H54 (cell line): Measurements from ENCODE around the gene SNAI1.
"Not testable (repeated sequence)": the region's sequence is repeated elsewhere in the genome, so short reads cannot be mapped to it uniquely, and the experiment has no call there.

Source experiments
- DNase-seq: peaks from one replicate; pipeline ENCODE4 v3.0.0; 2011; ENCODE audit warnings: low spot score, mixed read lengths; ENCODE audit not compliant: insufficient read length
- FAIRE-seq: peaks from 3 replicates; lab custom pipeline; 2011; peaks lifted over from hg19 to GRCh38; lab: Jason Lieb, UNC
- POLR2A ChIP-seq: IDR thresholded peaks from 2 replicates; pipeline ENCODE4 v1.6.1; 2011; ENCODE audit warnings: low read depth, mild to moderate bottlenecking, low read length

The SNAI1 gene

DNA sequence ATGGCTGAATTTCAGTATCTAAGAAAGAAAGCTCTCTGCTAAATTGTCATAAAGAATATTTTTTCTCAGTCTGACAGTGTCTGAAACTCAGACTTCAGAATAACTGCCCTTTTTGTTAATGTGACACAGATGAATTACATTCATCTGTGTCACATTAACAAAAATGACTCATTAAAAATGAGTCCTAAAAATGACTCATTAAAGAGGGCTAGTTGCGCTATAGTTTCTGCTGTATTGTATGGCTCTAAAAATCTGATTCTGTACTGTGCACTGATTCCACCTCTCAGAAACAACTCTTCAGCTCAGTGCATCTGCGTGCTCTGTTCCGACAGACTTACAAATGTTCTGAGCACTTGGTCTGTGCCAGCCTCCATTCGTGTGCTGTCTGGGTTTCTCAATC lies 31.6 kb upstream of the SNAI1 start:
- no peak for FAIRE-seq
- no peak for TF ChIP-seq POLR2A

DNA sequence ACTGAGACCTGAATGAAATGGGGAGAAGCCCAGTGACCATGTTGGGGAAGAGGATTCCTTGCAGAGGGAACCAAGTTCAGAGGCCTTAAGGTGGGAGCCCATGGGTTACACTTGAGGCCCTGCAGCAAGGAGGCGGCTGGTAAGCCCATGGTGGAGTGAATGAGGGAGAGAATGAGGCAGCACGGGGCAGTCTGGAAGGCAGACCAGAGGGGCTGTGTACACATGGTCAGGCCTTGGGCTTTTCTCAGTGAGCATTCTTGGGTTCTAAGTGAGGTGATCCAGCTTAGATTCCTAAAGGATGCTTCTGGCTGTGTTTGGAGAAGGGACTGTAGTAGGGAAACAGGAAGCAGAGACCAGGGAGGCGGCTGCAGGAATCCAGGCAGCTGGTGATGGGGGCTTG lies 27.6 kb upstream of the SNAI1 start:
- no peak for TF ChIP-seq POLR2A
- DNase-seq (no peak), FAIRE-seq (no peak)

More for the DNA sequence above, 31.6 kb upstream of the SNAI1 start:
- DNase-seq: no peak

GRCh38 chr20:49955830-49956396 lies 26.9 kb upstream of the SNAI1 start:
- not testable (repeated sequence) for DNase-seq, FAIRE-seq

- FAIRE-seq: no peak
These were observed 26.1 kb upstream of the SNAI1 start for GRCh38 chr20:49956689-49957088.

GRCh38 chr20:49957089-49957938 lies 25.5 kb upstream of the SNAI1 start:
- FAIRE-seq, DNase-seq: not testable (repeated sequence)

More at GRCh38 chr20:49956689-49957088, 26.1 kb upstream of the SNAI1 start:
- TF ChIP-seq POLR2A: no peak
- DNase-seq: no peak

DNA sequence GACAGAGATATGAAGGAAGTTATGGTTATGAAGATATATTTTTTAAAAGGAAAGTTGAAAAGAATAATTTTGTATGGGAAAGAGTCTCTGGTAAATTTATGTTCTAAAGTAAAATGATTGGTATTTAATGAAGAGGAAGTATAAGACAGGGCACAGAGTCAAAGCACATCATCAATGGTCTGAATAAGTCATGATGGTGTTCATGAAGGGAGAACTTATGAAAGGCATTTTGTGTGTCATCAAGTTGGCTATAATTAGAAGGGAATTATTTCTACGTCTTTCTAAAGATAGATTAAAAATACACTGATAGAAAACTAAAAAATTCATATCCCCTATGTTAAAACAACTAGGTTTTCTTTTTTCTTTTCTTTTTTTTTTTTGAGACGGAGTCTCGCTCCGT lies 21.4 kb upstream of the SNAI1 start:
- TF ChIP-seq POLR2A: no peak
- FAIRE-seq (no peak), DNase-seq (no peak)

GRCh38 chr20:49964964-49965780 lies 17.6 kb upstream of the SNAI1 start:
- TF ChIP-seq POLR2A: no peak
- FAIRE-seq (no peak), DNase-seq (peak; percentile 64)

DNA sequence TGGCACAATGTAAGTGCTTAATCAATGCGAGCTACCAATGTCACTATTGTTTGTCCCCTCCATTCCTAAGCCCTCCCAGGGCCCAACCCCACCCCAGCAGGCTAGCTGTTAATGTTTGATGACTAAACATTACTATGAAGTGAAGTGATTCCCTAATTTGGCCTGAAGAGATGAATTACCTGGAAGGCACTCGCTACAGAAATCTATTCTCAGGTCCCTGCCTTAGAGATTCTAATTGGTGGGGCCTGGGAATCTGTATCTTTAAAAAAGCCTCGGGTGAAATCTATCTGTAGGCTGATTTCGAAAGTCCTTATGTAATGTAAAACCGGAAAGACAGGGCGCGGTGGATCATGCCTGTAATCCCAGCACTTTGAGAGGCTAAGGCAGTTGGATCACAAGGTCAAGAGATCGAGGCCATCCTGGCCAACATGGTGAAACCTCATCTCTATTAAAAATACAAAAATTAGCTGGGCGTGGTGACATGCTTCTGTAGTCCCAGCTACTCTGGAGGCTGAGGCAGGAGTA lies 16.9 kb upstream of the SNAI1 start:
- FAIRE-seq: no peak
- DNase-seq: no peak
- no peak for TF ChIP-seq POLR2A

DNA sequence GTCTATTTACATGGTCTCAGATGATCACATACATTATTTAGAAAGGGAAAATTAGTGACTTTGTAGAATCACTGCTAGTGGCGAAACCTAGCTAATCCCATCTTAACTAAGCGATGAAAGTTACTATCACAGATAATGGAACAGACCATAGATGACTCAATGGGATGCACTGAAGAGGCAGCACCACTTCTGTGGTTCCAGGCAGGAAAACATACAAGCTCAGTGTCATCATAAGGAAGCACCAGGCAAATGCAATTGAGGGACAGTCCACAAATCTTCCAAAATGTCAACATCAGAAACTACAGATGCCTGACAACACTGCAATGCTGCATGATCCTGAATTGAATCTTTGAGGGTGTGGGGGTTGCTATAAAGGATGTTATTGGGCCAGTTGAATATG lies 15.9 kb upstream of the SNAI1 start:
- TF ChIP-seq POLR2A: no peak
- FAIRE-seq (no peak), DNase-seq (no peak)

GRCh38 chr20:49969234-49969633 lies 13.5 kb upstream of the SNAI1 start:
- no peak for DNase-seq
- no peak for TF ChIP-seq POLR2A
- no peak for FAIRE-seq

DNA sequence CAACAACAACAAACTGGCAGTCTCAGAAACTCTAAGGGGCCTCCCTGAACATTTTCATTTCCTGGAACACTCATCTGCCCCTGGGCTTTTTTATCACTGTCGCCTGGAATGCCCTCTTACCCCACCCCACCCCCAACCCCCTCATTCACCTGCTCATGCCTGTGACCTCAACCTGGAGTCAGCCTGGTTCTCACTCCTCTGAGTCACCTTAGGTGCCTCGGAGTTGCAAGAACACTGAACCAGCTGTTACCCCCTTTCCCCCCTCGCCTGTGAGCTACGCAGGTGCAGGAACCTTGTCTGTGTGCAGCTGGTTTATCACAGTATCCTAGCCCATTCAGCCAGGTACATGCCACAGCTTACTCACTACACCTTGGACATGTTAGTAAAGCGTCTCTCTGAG lies 12.8 kb upstream of the SNAI1 start:
- no peak for DNase-seq
- FAIRE-seq: no peak
- TF ChIP-seq POLR2A: no peak

GRCh38 chr20:49970498-49970897 lies 12.3 kb upstream of the SNAI1 start:
- no peak for TF ChIP-seq POLR2A
- no peak for FAIRE-seq
- no peak for DNase-seq

GRCh38 chr20:49973981-49974380 lies 8.8 kb upstream of the SNAI1 start:
- DNase-seq (no peak), FAIRE-seq (no peak)
- TF ChIP-seq POLR2A: no peak

DNA sequence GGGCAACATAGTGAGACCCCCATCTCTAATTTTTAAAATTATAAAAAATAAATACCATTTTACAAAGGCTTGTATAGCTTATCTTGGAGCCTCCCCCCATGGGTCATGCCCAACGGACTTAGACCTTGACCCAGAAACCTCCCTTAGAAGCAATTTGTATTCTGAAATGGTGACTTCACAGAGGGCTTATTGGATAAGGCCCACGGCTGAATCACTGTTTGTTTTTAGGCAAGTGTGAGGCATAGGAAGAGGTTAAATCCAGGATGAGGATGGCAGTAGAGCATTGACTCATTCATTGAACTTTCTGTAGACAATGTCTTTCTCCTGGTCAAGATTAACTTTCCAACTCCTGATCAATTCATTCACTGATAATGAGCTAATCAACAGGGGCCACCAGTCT lies 6.2 kb upstream of the SNAI1 start:
- DNase-seq (no peak), FAIRE-seq (no peak)
- no peak for TF ChIP-seq POLR2A

DNA sequence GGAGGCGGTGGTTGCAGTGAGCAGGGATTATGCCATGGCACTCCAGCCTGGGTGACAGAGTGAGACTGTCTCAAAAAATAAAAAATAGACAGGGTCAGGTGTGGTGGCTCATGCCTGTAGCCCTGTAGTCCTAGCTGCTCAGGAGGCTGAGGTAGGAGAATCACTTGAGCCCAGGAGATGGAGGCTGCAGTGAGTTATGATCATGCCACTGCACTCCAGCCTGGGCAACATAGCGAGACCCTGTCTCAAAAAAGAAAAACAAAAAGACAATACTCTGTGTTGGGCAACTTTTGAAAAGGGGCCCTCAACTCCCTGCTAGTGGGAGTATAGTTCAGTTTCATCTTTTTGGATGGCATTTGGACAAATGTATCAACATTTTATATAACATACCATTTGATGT lies 5.0 kb upstream of the SNAI1 start:
- not testable (repeated sequence) for DNase-seq

More for the DNA sequence above, 5.0 kb upstream of the SNAI1 start:
- not testable (repeated sequence) for FAIRE-seq
